GM19239 (cell line): ENCODE results near the gene ZNF783.
"Not testable (repeated sequence)": the region's sequence is repeated elsewhere in the genome, so short reads cannot be mapped to it uniquely, and the experiment has no call there.

Source experiments
- DNase-seq: peaks from one replicate; pipeline ENCODE4 v3.0.0; 2011; ENCODE audit warnings: low spot score; ENCODE audit not compliant: insufficient read length
- FAIRE-seq: peaks from 2 replicates; lab custom pipeline; 2011; peaks lifted over from hg19 to GRCh38; lab: Jason Lieb, UNC

ZNF783 gene

GRCh38 chr7:149239345-149240143 lies 22.5 kb upstream of the ZNF783 start, which contains the start of gene ZNF212:
TSS of gene ZNF212 (plus strand) at chr7:149239651. CDS start at chr7:149239779, 128 bp downstream.
- peak; percentile 92 for DNase-seq
- peak; percentile 76 for FAIRE-seq

GRCh38 chr7:149240637-149241036 lies 21.4 kb upstream of the ZNF783 start:
- FAIRE-seq (no peak), DNase-seq (no peak)

GRCh38 chr7:149241696-149242095 lies 20.3 kb upstream of the ZNF783 start:
- no peak for DNase-seq
- FAIRE-seq = no peak

GRCh38 chr7:149245244-149245643 lies 16.8 kb upstream of the ZNF783 start:
- DNase-seq (no peak), FAIRE-seq (no peak)

- DNase-seq (no peak), FAIRE-seq (no peak)
Observed at GRCh38 chr7:149245744-149246143, 16.3 kb upstream of the ZNF783 start.

GRCh38 chr7:149248777-149249176 lies 13.2 kb upstream of the ZNF783 start:
- FAIRE-seq (peak; percentile 74), DNase-seq (no peak)

GRCh38 chr7:149250151-149250550 lies 11.8 kb upstream of the ZNF783 start:
- DNase-seq, FAIRE-seq: not testable (repeated sequence)

GRCh38 chr7:149251518-149251917 lies 10.5 kb upstream of the ZNF783 start:
- DNase-seq, FAIRE-seq: not testable (repeated sequence)

- DNase-seq = no peak
- no peak for FAIRE-seq
Observed at GRCh38 chr7:149252378-149252777, 9.6 kb upstream of the ZNF783 start.

GRCh38 chr7:149253665-149254064 lies 8.3 kb upstream of the ZNF783 start:
- no peak for DNase-seq
- FAIRE-seq = no peak

GRCh38 chr7:149254181-149254858 lies 7.7 kb upstream of the ZNF783 start:
- no peak for DNase-seq

GRCh38 chr7:149255174-149255573 lies 6.8 kb upstream of the ZNF783 start:
- DNase-seq (no peak), FAIRE-seq (no peak)

More at GRCh38 chr7:149254181-149254858, 7.7 kb upstream of the ZNF783 start:
- no peak for FAIRE-seq

GRCh38 chr7:149256568-149256967 lies 5.4 kb upstream of the ZNF783 start:
- FAIRE-seq = no peak

GRCh38 chr7:149257146-149257545 lies 4.8 kb upstream of the ZNF783 start:
- FAIRE-seq (no peak), DNase-seq (no peak)

More at GRCh38 chr7:149256568-149256967, 5.4 kb upstream of the ZNF783 start:
- DNase-seq = no peak

GRCh38 chr7:149261316-149261828 lies 624 bp upstream of the ZNF783 start:
- FAIRE-seq (no peak), DNase-seq (no peak)

GRCh38 chr7:149266451-149266850 lies 4.5 kb downstream of the ZNF783 start:
- FAIRE-seq = no peak
- no peak for DNase-seq

GRCh38 chr7:149267733-149268132 lies 5.7 kb downstream of the ZNF783 start:
- DNase-seq = no peak
- no peak for FAIRE-seq

GRCh38 chr7:149274424-149274823 lies 12.4 kb downstream of the ZNF783 start:
- FAIRE-seq, DNase-seq: not testable (repeated sequence)

- FAIRE-seq (no peak), DNase-seq (no peak)
Observed at GRCh38 chr7:149277871-149278270, 15.9 kb downstream of the ZNF783 start.

GRCh38 chr7:149278396-149278795 lies 16.4 kb downstream of the ZNF783 start:
- FAIRE-seq = no peak
- no peak for DNase-seq

- FAIRE-seq (no peak), DNase-seq (no peak)
Observed at GRCh38 chr7:149279111-149279743, 17.2 kb downstream of the ZNF783 start.
